NCI-H2227 treated with DMSO at 0.1 percent for 48 hours (cell line): ENCODE measurements around the gene STN1.
A peak's percentile ranks its signal among the peaks of the same experiment; 100 is the strongest.

ENCODE experiments used
- DNase-seq: peaks from one replicate; lab custom pipeline; 2025; lab: John Stamatoyannopoulos, UW

The STN1 gene

DNA sequence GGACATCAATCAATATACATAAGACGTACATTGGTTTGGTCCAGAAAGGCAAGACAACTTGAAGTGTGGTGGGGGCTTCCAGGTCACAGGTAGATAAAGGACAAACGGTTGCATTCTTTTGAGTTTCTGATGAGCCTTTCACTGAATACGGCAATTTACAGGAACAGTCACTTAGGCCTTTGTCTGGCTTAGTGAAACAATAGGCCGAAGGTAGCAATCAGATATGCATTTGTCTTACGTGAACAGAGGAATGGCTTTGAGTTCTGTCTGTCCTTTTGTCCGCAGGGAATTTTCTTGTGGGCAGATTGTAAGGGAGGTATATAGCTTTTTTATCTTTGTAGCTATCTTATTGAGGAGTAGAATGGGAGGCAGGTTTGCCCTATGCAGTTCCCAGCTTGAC lies 10.8 kb upstream of the STN1 start:
- no peak for DNase-seq

DNA sequence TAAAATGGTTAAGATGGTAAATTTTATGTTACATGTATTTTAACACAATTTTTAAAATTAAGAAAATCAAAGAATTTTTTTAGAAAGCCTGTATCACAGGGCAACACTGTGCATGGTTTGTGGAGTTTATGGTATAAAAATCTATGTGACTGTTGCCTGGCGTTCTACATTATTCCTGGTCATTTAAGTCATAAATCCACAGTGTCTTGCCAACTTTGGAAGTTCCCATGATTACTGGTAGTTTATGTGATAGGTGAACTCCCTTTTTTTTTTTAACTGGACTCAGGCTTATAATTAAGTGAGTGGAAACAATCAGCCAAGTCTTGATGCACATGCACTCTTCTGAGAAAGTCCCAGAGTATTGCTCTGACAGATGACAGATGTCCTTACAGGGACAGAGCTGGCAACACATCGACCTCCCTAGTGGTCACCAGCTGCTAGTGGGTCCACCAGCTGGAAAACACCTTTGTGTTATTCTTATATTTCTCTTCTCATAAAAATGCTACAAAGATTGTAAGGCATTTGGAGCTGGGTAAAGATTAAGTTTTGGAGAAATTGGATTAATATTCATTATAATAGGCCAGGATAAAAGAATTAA lies 8.8 kb upstream of the STN1 start:
- DNase-seq, result no peak

DNA sequence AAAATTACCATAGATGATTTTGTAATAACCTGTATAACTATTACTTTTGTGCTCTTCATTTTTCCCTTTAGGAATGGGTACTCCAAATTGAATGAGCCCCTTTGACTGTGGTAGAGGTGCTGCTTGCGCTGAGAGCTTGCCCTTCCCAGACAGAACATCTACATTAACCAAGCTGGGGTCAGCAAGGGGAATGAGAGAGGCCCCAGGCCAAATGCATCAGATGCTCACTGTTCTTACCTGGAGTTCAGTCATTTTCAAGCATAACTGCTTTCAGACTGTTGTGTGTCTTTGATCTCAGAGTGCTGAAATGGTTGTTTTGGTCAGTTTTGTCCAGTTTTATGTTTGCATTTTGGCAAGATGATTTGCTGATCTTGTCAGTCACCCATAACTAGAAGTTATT lies 7.6 kb upstream of the STN1 start:
- DNase-seq, result no peak

DNA sequence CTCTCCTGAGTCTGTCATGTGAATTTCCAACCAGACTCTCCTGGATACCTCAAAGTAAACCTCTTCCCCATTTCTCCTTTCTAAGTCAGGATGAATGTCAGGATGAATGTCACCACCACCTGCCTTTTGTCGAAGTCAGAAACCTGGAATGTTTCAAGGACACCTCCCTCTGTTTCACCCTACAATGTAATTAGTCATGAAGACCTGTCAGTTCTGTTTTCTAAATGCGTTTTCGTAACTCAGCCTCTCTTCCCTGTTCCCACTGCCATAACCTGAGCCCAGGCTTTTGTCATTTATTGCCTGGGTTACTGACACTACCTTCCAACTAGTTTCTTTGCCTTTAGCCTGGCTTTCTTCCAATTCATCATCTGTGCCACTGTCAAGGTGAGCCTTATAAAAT lies 5.5 kb upstream of the STN1 start:
- no peak for DNase-seq

- DNase-seq, result no peak
Measured at GRCh38 chr10:103922659-103923058, 4.7 kb upstream of the STN1 start.

DNA sequence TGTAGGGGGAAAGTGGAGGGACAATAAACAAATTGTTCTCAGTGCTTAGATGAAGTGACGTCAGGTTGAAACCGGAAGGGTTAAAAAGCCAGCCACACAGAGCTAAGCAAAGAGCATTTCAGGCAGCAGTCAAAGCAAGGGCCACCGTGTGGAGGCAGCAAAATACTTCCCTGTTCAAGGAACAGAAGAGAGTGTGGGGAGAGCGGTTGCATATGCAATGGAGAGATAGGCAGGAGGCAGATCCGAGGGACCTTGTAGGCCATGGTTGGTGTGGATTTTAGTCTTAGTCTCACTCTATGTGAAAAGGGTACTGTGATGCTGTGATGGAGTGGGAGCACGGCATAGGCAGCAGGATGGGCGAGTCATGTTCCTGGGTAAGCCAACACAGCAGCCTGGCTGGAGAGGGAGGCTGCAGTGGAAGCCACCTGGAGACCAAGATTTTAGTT lies 3.8 kb upstream of the STN1 start:
- peak; percentile 44 for DNase-seq

DNA sequence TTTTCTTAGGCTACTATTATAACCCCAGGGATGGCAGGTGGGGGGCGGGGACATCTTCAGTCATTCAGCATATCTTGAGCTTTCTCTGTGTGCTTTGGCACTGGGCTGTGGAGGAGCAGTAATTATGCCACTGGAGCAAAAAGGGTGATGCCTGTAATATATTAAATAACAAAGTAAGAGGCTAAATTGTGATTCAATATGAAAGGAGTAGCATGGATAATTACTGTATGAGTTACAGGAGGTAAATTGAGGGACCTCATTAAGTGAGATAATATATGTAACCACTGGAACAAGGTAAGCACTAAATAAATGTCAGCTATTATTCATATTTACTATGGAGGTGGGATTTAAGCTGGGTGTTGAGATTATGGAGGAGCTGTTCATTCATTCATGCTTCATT lies 3.3 kb upstream of the STN1 start:
- no peak for DNase-seq

DNA sequence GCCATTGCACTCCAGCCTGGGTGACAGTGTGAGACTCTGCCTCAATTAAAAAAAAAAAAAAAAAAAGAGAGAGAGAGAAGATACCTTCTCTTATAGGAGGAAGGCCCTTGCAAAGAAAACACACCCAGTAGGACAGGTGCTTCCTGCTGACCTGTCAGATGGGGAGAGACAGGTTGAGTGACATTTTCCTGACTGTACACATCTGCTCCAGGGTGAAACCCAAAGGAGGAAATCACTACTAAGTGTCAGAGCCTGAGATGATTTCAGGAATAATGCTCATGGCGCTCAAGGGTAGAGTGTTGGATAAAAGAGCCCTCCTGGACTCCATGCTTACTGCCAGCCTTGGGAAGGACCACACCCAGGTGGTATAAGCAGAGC lies 1.7 kb upstream of the STN1 start:
- DNase-seq, result no peak

DNA sequence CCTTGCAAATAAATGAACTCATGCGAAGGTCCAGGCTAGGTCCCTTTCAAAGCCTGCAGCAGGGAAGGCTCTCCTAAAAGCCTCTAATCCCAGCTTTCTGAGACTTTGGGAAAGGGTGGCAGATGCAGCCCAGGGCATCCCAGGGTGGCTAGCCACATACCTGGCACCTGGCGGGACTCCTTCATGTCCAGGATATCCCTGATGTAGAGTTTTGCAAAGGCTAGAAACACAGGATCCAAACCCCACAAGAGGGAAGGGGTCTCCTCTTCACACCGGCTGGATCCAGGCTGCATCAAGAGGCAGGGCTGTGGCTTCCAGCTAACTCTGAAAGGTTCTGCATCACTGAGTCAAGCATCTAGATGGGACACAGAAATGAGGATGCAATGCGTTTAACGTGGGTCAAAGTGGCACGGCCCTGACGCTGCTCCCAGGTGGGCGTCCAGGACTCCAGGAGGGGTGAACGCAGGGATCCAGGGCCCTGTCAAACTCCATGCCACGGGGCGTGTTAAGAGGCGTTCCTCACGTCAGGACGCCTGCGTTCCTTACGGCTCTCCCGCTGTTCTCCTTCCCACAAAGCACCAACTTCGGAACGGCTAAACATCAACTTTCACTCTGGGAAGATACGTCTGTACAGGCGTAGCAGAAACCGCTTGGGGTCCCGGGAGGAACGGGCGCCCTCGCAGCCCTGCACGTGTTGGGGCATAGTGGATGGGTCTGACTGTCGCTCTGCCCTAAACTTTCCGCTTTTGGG lies 507 bp downstream of the STN1 start:
- no peak for DNase-seq

DNA sequence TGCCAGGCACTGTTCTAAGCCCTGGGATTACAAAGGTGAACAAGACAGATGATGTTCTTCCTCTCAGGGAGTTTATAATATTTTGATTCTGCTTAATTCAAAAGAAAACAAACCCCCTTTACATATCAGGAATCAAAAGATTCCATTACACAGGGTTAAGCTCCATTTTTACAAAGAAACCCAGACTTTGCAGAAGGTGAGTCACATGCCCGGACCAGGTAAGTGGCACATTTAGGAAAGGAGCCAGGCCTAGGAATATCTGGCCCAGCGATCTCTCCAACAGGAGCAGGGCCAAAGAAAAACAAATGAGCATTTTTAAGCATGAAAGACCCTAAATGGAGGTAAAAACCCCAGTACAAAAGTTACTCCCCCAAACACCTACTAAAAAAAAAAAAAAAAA lies 1.1 kb downstream of the STN1 start:
- no peak for DNase-seq

DNA sequence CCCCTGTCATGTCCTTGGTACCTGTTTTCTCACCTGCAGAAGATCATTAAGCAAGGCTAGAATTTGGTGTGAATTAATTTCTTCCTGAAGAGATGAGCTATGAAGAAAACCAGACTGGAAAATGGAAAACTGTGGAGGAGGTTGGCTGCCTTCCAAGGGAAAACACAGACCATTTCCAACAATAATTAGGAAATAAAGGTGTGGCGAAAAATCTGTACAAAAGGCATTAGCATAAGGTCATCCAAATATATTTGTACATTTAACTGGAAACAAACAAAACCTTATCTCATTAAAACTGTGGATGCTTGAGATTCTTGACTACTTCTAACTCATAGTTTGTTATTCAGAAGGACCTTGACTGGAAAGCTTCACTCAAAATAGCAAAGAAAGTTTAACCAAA lies 1.7 kb downstream of the STN1 start:
- DNase-seq, result no peak

GRCh38 chr10:103915796-103916195 lies 2.2 kb downstream of the STN1 start:
- DNase-seq, result no peak

- DNase-seq, result no peak
Measured at GRCh38 chr10:103912759-103913158, 5.2 kb downstream of the STN1 start.

GRCh38 chr10:103911021-103911459 lies 6.9 kb downstream of the STN1 start:
- DNase-seq, result no peak

- no peak for DNase-seq
Measured at GRCh38 chr10:103910442-103911012, 7.5 kb downstream of the STN1 start.

- DNase-seq, result no peak
Measured at GRCh38 chr10:103905441-103905840, 12.5 kb downstream of the STN1 start.

- no peak for DNase-seq
Measured at GRCh38 chr10:103901299-103901698, 16.7 kb downstream of the STN1 start.

DNA sequence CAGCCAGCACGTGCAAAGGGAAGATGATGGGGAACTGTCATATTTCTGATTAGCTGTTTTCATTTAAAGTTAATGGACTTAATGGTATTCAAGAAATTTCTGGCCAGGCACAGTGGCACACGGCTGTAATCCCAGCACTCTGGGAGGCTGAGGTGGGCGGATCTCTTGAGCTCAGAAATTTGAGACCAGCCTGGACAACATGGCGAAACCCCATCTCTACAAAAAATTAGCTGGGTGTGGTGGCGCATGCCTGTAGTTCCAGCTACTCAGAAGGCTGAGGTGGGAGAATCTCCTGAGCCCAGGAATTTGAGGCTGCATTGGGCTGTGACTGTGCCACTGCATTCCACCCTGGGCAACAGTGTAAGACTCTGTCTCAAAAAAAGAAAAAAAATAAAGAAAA lies 18.7 kb downstream of the STN1 start:
- no peak for DNase-seq

DNA sequence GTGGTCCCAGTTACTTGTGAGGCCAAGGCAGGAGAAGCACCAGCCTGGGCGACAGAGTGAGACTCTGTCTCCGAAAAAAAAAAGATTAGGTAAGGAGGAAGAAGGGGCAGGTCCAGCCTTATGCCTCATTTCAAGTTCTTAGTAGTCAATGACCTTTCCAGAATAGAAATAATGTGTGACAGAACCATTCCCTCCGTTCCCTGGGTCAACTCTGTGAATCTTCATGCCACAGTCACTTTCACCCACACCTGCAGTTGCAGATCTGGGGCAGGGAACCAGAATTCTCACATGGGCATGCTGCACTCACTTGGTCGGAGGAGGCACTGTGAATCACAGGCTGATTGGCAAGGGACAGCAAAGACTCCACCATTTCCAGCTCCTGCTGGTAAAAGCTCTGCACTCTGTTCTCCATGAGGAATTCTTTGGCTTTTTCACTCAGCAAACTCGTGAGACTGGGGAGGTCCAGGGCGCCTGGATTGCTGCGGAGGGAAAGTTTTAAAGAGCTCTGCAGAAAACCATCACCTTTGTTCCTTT lies 20.7 kb downstream of the STN1 start:
- no peak for DNase-seq

- DNase-seq, result no peak
Measured at GRCh38 chr10:103896225-103896624, 21.8 kb downstream of the STN1 start.

GRCh38 chr10:103895411-103896186 lies 22.4 kb downstream of the STN1 start:
- DNase-seq, result peak; percentile 65

DNA sequence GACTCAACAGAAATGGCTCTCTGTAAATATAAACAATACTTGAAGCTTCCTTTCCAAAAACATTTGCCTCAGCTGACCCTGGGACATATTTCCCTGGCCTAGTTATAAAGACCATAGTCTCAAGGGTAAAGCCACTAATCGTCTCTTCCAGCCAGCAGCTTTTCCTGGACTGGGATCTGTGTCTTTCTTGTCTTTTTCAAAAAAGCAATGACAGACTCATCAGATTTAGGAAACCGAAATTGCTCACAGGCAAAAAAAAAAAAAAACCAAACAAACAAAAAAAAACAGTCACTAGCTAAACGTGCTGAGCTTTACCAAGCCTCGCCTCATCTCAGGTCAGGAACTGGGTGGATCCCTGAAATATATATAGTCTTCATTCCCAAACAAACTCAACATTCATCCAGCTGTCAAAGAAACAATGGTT lies 23.5 kb downstream of the STN1 start:
- no peak for DNase-seq

- no peak for DNase-seq
Measured at GRCh38 chr10:103893817-103894216, 24.2 kb downstream of the STN1 start.
